ENCODE measurements around the gene MUC5B. TPM values are rescaled to one million over a fixed set of nuclear protein-coding genes. Genes with fewer than 3 reads are reported as not detected.
"Not testable (repeated sequence)": the region's sequence is repeated elsewhere in the genome, so short reads cannot be mapped to it uniquely, and the experiment has no call there.

Gene MUC5B
- 1 to 10 TPM; 1.1 to 2.2 (median 1.4) TPM for total RNA-seq

GRCh38 chr11:1222491-1223345, at the start of gene MUC5B:
Gene MUC5B (plus strand): TSS chr11:1223066. CDS start chr11:1223124, 58 bp downstream.
- Mint-ChIP-seq H3K9me3 (no peaks in the 10 kb centered on the region), H3K27me3 (ENCODE audit: low read depth) (peaks cover 8% of the 10 kb centered on the region), H3K4me1 (ENCODE audit: low read depth) (no peaks in the 10 kb centered on the region), H3K4me3 (no peak within 1 kb of the TSS), H3K36me3 (ENCODE audit: insufficient read depth) (no peaks in the 10 kb centered on the region)
- DNase-seq (no peak), ATAC-seq (no peak)

DNA sequence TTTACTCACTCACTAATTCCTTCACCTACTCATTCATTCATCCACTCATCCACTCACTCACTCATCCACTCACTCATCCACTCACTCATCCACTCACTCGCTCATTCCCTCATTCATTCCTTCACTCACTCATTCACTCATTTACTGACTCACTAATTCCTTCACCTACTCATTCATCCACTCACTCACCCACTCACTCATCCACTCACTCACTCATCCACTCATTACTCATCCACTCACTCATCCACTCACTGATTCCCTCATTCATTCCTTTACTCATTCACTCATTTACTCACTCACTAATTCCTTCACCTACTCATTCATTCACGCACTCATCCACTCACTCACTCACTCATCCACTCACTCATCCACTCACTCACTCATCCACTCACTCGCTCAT, 49.5 kb upstream of the MUC5B start:
- not testable (repeated sequence) for H3K9me3 Mint-ChIP-seq; H3K36me3 Mint-ChIP-seq (ENCODE audit: insufficient read depth); H3K27me3 Mint-ChIP-seq (ENCODE audit: low read depth); H3K4me1 Mint-ChIP-seq (ENCODE audit: low read depth); H3K4me3 Mint-ChIP-seq; DNase-seq; ATAC-seq

DNA sequence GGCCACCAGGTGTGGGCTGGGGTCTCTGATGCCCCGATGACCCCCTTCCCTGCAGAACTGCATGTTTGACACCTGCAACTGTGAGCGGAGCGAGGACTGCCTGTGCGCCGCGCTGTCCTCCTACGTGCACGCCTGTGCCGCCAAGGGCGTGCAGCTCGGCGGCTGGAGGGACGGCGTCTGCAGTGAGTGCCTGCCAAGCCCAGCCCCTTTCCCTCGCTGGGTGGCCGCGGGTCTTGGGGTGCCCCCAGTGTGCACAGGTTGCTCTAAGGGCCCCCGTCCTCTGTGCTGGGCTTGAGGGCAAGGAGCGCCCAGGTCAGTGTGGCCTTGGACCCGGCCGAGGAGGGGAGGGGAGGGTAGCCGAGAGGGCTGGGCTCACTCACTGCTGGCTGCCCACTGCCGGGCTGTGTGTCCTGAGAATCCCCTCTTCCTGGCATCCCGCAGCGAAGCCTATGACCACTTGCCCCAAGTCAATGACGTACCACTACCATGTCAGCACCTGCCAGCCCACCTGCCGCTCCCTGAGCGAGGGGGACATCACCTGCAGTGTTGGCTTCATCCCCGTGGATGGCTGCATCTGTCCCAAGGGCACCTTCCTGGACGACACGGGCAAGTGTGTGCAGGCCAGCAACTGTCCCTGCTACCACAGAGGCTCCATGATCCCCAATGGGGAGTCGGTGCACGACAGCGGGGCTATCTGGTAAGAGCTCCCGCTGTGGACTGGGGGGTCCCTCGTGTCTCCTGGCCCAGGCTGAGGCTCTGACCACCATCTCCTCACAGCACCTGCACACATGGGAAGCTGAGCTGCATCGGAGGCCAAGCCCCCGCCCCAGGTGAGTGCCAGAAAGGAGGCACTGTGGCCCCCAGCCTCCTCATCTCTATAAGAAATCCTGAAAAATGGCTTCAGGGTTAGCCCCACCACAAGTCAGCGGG, 48.2 kb upstream of the MUC5B start:
- Mint-ChIP-seq H3K4me1 (ENCODE audit: low read depth) (no peaks in the 10 kb centered on the region), H3K9me3 (no peaks in the 10 kb centered on the region), H3K36me3 (ENCODE audit: insufficient read depth) (no peaks in the 10 kb centered on the region), H3K4me3 (no peak overlapping the region), H3K27me3 (ENCODE audit: low read depth) (no peaks in the 10 kb centered on the region)
- ATAC-seq, result no peak
- no peak for DNase-seq

GRCh38 chr11:1175461-1176223, 47.2 kb upstream of the MUC5B start:
- Mint-ChIP-seq H3K36me3 (ENCODE audit: insufficient read depth) (no peaks in the 10 kb centered on the region), H3K4me3 (no peak overlapping the region), H3K4me1 (ENCODE audit: low read depth) (no peaks in the 10 kb centered on the region), H3K27me3 (ENCODE audit: low read depth) (no peaks in the 10 kb centered on the region), H3K9me3 (no peaks in the 10 kb centered on the region)
- DNase-seq (no peak), ATAC-seq (no peak)

GRCh38 chr11:1176224-1177019, 46.4 kb upstream of the MUC5B start:
- H3K4me1 Mint-ChIP-seq (ENCODE audit: low read depth), result no peaks in the 10 kb centered on the region
- H3K27me3 Mint-ChIP-seq (ENCODE audit: low read depth), result no peaks in the 10 kb centered on the region
- no peaks in the 10 kb centered on the region for H3K36me3 Mint-ChIP-seq (ENCODE audit: insufficient read depth)
- no peaks in the 10 kb centered on the region for H3K9me3 Mint-ChIP-seq
- ATAC-seq (no peak), DNase-seq (no peak)
- H3K4me3 Mint-ChIP-seq, result no peak overlapping the region

DNA sequence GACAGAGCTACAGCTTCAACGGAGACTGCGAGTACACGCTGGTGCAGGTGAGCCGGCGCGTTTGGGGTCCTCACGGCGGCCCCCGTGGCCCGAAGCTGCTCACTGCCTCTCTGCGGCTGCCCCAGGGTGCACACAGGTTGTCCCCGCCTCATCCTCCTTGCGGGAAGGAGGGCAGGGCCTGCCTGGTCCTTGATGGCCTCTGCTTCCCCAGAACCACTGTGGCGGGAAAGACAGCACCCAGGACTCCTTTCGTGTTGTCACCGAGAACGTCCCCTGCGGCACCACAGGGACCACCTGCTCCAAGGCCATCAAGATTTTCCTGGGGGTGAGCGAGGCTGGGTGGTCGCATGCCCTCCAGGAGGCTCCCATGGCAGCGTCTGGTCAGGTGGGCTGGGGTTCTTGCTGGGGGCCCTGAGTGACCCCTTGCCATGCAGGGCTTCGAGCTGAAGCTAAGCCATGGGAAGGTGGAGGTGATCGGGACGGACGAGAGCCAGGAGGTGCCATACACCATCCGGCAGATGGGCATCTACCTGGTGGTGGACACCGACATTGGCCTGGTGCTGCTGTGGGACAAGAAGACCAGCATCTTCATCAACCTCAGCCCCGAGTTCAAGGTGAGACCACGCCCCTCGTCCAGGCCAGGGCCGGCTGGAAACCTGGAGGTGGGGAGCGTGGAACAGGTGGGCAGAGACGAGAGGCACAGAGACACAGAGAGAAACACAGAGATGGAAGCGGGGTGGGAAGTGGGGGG, 45.7 kb upstream of the MUC5B start:
- Mint-ChIP-seq H3K27me3 (ENCODE audit: low read depth) (peaks cover 2% of the 10 kb centered on the region), H3K36me3 (ENCODE audit: insufficient read depth) (no peaks in the 10 kb centered on the region), H3K4me1 (ENCODE audit: low read depth) (no peaks in the 10 kb centered on the region), H3K4me3 (no peak overlapping the region), H3K9me3 (no peaks in the 10 kb centered on the region)
- DNase-seq (no peak), ATAC-seq (no peak)

DNA sequence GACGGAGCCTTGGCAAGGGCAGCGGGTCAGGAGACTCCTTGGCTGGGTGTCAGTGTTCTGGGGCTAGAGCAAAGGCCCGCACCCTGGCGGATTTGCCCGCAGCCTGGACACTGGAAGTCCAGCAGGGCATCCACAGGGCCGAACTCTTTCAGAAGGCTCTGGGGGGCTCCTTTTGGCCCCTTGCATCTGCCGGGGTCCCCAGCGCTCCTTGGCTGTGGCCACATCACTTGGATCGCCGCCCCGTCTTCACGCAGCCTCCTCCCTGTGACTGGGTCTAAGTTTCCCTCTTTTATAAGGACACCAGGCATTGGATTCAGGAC, 45.1 kb upstream of the MUC5B start:
- H3K36me3 Mint-ChIP-seq (ENCODE audit: insufficient read depth), result no peaks in the 10 kb centered on the region
- H3K27me3 Mint-ChIP-seq (ENCODE audit: low read depth), result peaks cover 2% of the 10 kb centered on the region
- H3K4me1 Mint-ChIP-seq (ENCODE audit: low read depth), result no peaks in the 10 kb centered on the region
- ATAC-seq (no peak), DNase-seq (no peak)
- H3K4me3 Mint-ChIP-seq, result no peak overlapping the region
- no peaks in the 10 kb centered on the region for H3K9me3 Mint-ChIP-seq

DNA sequence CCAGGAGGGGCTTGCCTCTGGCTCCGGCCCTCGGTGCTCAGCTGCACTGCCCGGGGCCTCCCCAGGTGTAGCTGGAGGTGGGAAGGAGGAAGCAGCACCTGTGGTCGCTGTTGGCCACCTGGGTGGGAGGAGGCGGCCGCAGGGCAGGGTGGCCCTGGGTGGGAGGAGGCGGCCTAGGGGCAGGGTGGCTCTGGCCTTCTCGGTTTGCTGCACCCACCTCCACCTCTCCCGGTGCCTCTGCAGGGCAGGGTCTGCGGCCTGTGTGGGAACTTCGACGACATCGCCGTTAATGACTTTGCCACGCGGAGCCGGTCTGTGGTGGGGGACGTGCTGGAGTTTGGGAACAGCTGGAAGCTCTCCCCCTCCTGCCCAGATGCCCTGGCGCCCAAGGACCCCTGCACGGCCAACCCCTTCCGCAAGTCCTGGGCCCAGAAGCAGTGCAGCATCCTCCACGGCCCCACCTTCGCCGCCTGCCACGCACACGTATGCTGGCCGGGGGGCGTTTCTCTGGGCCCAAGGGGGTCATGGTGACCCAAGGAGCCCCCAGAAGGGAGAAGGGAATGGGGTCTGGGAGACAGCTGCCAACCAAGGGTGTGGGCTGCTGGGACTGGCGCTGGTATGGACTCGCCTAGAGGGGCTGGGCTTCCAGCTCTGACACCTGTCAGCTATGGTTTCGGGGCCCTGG, 44.5 kb upstream of the MUC5B start:
- ATAC-seq (no peak), DNase-seq (no peak)
- Mint-ChIP-seq H3K9me3 (no peaks in the 10 kb centered on the region), H3K4me1 (ENCODE audit: low read depth) (no peaks in the 10 kb centered on the region), H3K36me3 (ENCODE audit: insufficient read depth) (no peaks in the 10 kb centered on the region), H3K27me3 (ENCODE audit: low read depth) (peaks cover 2% of the 10 kb centered on the region), H3K4me3 (no peak overlapping the region)

DNA sequence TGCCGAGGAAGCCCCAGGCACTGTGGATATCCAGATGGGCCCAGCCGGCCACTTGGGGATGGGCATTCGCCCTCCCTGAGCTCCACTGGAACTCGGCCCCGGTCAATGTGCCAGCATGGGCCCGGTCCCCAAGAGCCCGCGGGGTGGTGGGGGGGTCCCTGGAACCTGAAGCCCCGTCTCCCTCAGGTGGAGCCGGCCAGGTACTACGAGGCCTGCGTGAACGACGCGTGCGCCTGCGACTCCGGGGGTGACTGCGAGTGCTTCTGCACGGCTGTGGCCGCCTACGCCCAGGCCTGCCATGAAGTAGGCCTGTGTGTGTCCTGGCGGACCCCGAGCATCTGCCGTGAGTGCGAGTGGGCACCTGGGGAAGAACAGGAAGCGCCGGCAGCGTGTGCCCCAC, 44.0 kb upstream of the MUC5B start:
- Mint-ChIP-seq H3K4me3 (no peak overlapping the region), H3K9me3 (no peaks in the 10 kb centered on the region), H3K36me3 (ENCODE audit: insufficient read depth) (no peaks in the 10 kb centered on the region), H3K27me3 (ENCODE audit: low read depth) (peaks cover 2% of the 10 kb centered on the region), H3K4me1 (ENCODE audit: low read depth) (no peaks in the 10 kb centered on the region)
- ATAC-seq, result no peak
- no peak for DNase-seq

GRCh38 chr11:1179641-1180040, 43.2 kb upstream of the MUC5B start:
- peaks cover 2% of the 10 kb centered on the region for H3K27me3 Mint-ChIP-seq (ENCODE audit: low read depth)
- no peak for ATAC-seq
- H3K4me3 Mint-ChIP-seq, result no peak overlapping the region
- no peak for DNase-seq
- no peaks in the 10 kb centered on the region for H3K36me3 Mint-ChIP-seq (ENCODE audit: insufficient read depth)
- H3K9me3 Mint-ChIP-seq, result no peaks in the 10 kb centered on the region
- H3K4me1 Mint-ChIP-seq (ENCODE audit: low read depth), result no peaks in the 10 kb centered on the region

DNA sequence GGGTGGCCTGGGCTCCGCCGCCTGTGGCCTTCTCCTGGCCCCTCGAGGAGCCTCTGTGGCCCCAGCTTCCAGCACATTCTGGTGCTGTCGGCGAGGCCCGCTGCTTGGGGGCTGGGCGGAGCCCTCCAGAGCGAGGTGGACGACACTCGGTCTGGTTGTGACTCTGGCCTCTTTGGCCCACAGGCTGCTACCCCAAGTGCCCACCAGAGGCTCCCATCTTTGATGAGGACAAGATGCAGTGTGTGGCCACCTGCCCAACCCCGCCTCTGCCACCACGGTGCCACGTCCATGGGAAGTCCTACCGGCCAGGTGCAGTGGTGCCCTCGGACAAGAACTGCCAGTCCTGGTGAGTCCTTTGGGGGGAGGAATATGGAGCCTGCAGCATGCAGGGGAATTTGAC, 42.7 kb upstream of the MUC5B start:
- H3K27me3 Mint-ChIP-seq (ENCODE audit: low read depth), result peaks cover 2% of the 10 kb centered on the region
- H3K4me1 Mint-ChIP-seq (ENCODE audit: low read depth), result no peaks in the 10 kb centered on the region
- no peaks in the 10 kb centered on the region for H3K9me3 Mint-ChIP-seq
- H3K36me3 Mint-ChIP-seq (ENCODE audit: insufficient read depth), result no peaks in the 10 kb centered on the region
- H3K4me3 Mint-ChIP-seq, result no peak overlapping the region
- ATAC-seq, result no peak
- no peak for DNase-seq

GRCh38 chr11:1180947-1181391, 41.9 kb upstream of the MUC5B start:
- no peaks in the 10 kb centered on the region for H3K9me3 Mint-ChIP-seq
- H3K36me3 Mint-ChIP-seq (ENCODE audit: insufficient read depth), result no peaks in the 10 kb centered on the region
- no peaks in the 10 kb centered on the region for H3K4me1 Mint-ChIP-seq (ENCODE audit: low read depth)
- no peak for ATAC-seq
- no peak overlapping the region for H3K4me3 Mint-ChIP-seq
- peaks cover 2% of the 10 kb centered on the region for H3K27me3 Mint-ChIP-seq (ENCODE audit: low read depth)
- DNase-seq, result no peak

GRCh38 chr11:1181420-1181819, 41.4 kb upstream of the MUC5B start:
- H3K4me3 Mint-ChIP-seq, result no peak overlapping the region
- no peak for DNase-seq
- no peaks in the 10 kb centered on the region for H3K36me3 Mint-ChIP-seq (ENCODE audit: insufficient read depth)
- no peak for ATAC-seq
- peaks cover 2% of the 10 kb centered on the region for H3K27me3 Mint-ChIP-seq (ENCODE audit: low read depth)
- H3K9me3 Mint-ChIP-seq, result no peaks in the 10 kb centered on the region
- H3K4me1 Mint-ChIP-seq (ENCODE audit: low read depth), result no peaks in the 10 kb centered on the region

Measured in activated T-cell treated with anti-CD3 and anti-CD28 coated beads, Interleukin-2, amount 50 U/mL, for 4 hours (primary cell).